K562 (cell line): ENCODE results near the gene TUBA1B. TPM values are rescaled to one million over a fixed set of nuclear protein-coding genes. Genes with fewer than 3 reads are reported as not detected.

Experiments
- ETV5 ChIP-seq: sonication (generic); formaldehyde crosslinking; IDR thresholded peaks from 2 replicates; pipeline ENCODE4 v1.4.0; 2020; ENCODE audit warnings: low read depth, mild to moderate bottlenecking, missing genetic modification reagents
- RBM39 ChIP-seq: fragments of 200-400 bp; formaldehyde crosslinking; optimal IDR thresholded peaks from 2 replicates; pipeline ENCODE3; 2018; ENCODE audit warnings: low read depth, low read length
- TEAD1 ChIP-seq, 2 experiments: fragments of 450-650 bp in 1 of 2; sonication (generic) in 1 of 2; formaldehyde crosslinking; IDR thresholded peaks; 2 replicates each; pipeline versions ENCODE4 v1.4.0 to v1.8.0; 2020 to 2022; ENCODE audit warnings: mild to moderate bottlenecking in 2 of 2, missing genetic modification reagents in 1 of 2
- ZNF644 ChIP-seq: fragments of 200-800 bp; sonication (Bioruptor generic); IDR thresholded peaks from 2 replicates; pipeline ENCODE4 v1.6.1; 2016; ENCODE audit warnings: low read depth, missing genetic modification characterization, missing compliant biosample characterization
- polyA plus RNA-seq, 8 experiments: library from polyadenylated mRNA; depleted of rRNA in 4 of 8; stranded (reverse) in 5 of 8; unstranded in 3 of 8; fragments of >200 nt; fragmentation: Nextera tagmentation in 2 of 8; fragmentation: Illumina TruSeq in 1 of 8; extraction: Ambion mirVana in 2 of 8; extraction: Trizol in 1 of 8; gene quantifications; 2 replicates each; pipeline versions ENCODE4 v1.2.1 to v1.2.3, GENCODE V29; 2011 to 2014; ENCODE audit warnings: inconsistent platforms in 1 of 8, missing spikeins in 1 of 8
- total RNA-seq, 7 experiments: library from RNA; depleted of rRNA in 6 of 7; stranded (reverse); fragments of >200 nt in 6 of 7; fragmentation: Illumina TruSeq in 2 of 7; extraction: Trizol in 2 of 7; gene quantifications; 2 replicates each; pipeline versions ENCODE4 v1.2.1 to v1.2.3, GENCODE V29; 2011 to 2021; ENCODE audit warnings: low replicate concordance in 1 of 7
- TF ChIP-seq, protein P1 (sequence below): IDR thresholded peaks from 3 replicates; pipeline ENCODE4 v1.6.1; 2011; ENCODE audit warnings: borderline replicate concordance, mild to moderate bottlenecking; ENCODE audit not compliant: insufficient read length, insufficient read depth
- TF ChIP-seq, protein P2 (sequence below), 2 experiments: IDR thresholded peaks; 2 replicates each; pipeline ENCODE4 v1.6.1; 2012; ENCODE audit warnings: improper control_type of control experiment in 2 of 2, low read depth in 2 of 2, low read length in 2 of 2, borderline replicate concordance in 1 of 2
- TF ChIP-seq, protein P3 (sequence below): fragments of 250-450 bp; sonication (Bioruptor Pico); IDR thresholded peaks from 2 replicates; pipeline ENCODE4 v1.4.0; 2020; ENCODE audit warnings: mild to moderate bottlenecking, moderate library complexity
- TF ChIP-seq, protein P4 (sequence below): fragments of 450-650 bp; IDR thresholded peaks from 2 replicates; pipeline ENCODE4 v1.6.1; 2016; ENCODE audit warnings: antibody characterized with exemption

TUBA1B gene
- total and polyA plus RNA-seq, 9 of the 15 experiments (the other 6 are each of a cell fraction or from before 2014, with no cell fraction given), result 2,189 to 4,624 (median 2,628) TPM

DNA sequence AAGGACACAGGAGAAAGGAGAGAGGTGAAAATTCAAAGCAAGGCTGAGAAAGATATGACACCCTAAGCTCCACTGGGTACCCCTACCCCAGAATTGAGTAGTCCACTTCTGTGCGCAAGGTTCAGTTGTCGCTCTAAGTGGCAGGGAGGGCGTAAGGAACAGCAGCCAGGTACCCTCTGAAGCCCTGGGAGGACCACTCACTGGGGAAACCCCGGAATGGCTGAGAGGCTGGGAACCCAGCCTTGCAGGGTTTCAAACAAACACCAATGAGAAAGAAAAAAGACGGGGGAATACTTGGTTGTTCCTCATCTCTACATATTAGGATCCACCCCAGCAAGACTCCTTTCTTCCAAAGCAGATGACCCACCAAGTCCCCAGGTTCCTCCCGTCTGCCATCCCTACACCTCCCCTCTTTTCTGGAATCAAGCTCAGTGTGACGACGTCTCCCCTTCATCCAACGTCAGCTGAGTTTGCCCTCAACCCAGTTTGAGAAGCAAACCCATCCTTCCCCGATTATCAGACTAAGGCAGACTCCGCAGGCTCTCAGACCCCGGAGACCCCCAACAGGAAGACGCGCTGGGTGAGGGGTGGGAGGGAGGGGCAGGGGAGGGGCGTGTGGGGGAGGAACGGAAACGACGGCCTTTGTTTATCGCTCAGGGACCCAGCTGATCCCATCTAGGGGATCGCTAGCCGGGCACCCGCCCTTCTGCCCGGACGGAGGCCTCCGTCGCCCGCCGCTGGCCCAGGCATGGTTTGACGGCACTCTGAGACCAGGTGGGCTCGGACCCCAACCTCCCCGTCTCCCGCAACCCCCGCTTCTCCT lies 21.3 kb downstream of the TUBA1B start (continued):
- TF ChIP-seq, protein P1, sequence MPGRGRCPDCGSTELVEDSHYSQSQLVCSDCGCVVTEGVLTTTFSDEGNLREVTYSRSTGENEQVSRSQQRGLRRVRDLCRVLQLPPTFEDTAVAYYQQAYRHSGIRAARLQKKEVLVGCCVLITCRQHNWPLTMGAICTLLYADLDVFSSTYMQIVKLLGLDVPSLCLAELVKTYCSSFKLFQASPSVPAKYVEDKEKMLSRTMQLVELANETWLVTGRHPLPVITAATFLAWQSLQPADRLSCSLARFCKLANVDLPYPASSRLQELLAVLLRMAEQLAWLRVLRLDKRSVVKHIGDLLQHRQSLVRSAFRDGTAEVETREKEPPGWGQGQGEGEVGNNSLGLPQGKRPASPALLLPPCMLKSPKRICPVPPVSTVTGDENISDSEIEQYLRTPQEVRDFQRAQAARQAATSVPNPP, result no peak
- TF ChIP-seq ZNF644 (tag) (0 out of 2 replicates have a peak, but pooled peaks have one; percentile 34), TEAD1 (CRISPR knock-in tag; IDR thresholded peaks at IDR 0.05) (0 out of 4 replicates have a peak, but pooled peaks of 1 of the 2 experiments have one; percentile 51), ETV5 (CRISPR knock-in tag) (no peak), RBM39 (no peak)
- TF ChIP-seq, protein P2, sequence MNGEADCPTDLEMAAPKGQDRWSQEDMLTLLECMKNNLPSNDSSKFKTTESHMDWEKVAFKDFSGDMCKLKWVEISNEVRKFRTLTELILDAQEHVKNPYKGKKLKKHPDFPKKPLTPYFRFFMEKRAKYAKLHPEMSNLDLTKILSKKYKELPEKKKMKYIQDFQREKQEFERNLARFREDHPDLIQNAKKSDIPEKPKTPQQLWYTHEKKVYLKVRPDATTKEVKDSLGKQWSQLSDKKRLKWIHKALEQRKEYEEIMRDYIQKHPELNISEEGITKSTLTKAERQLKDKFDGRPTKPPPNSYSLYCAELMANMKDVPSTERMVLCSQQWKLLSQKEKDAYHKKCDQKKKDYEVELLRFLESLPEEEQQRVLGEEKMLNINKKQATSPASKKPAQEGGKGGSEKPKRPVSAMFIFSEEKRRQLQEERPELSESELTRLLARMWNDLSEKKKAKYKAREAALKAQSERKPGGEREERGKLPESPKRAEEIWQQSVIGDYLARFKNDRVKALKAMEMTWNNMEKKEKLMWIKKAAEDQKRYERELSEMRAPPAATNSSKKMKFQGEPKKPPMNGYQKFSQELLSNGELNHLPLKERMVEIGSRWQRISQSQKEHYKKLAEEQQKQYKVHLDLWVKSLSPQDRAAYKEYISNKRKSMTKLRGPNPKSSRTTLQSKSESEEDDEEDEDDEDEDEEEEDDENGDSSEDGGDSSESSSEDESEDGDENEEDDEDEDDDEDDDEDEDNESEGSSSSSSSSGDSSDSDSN (IDR thresholded peaks at IDR 0.05; ENCODE audit: borderline replicate concordance in 1 of 2, low read depth in 2 of 2, low read length in 2 of 2), result no peak
- TF ChIP-seq, protein P3, sequence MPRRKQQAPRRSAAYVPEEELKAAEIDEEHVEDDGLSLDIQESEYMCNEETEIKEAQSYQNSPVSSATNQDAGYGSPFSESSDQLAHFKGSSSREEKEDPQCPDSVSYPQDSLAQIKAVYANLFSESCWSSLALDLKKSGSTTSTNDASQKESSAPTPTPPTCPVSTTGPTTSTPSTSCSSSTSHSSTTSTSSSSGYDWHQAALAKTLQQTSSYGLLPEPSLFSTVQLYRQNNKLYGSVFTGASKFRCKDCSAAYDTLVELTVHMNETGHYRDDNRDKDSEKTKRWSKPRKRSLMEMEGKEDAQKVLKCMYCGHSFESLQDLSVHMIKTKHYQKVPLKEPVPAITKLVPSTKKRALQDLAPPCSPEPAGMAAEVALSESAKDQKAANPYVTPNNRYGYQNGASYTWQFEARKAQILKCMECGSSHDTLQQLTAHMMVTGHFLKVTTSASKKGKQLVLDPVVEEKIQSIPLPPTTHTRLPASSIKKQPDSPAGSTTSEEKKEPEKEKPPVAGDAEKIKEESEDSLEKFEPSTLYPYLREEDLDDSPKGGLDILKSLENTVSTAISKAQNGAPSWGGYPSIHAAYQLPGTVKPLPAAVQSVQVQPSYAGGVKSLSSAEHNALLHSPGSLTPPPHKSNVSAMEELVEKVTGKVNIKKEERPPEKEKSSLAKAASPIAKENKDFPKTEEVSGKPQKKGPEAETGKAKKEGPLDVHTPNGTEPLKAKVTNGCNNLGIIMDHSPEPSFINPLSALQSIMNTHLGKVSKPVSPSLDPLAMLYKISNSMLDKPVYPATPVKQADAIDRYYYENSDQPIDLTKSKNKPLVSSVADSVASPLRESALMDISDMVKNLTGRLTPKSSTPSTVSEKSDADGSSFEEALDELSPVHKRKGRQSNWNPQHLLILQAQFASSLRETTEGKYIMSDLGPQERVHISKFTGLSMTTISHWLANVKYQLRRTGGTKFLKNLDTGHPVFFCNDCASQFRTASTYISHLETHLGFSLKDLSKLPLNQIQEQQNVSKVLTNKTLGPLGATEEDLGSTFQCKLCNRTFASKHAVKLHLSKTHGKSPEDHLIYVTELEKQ (CRISPR knock-in tag), result no peak
- TF ChIP-seq, protein P4, sequence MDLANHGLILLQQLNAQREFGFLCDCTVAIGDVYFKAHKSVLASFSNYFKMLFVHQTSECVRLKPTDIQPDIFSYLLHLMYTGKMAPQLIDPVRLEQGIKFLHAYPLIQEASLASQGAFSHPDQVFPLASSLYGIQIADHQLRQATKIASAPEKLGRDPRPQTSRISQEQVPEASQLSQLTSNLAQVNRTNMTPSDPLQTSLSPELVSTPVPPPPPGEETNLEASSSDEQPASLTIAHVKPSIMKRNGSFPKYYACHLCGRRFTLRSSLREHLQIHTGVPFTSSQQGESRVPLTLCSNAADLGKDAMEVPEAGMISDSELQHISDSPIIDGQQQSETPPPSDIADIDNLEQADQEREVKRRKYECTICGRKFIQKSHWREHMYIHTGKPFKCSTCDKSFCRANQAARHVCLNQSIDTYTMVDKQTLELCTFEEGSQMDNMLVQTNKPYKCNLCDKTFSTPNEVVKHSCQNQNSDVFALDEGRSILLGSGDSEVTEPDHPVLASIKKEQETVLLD, result 0 out of 2 replicates have a peak, but pooled peaks have one; percentile 2
